Panc1 (cell line): ENCODE measurements around the gene NCK2. TPM values are rescaled to one million over a fixed set of nuclear protein-coding genes. Genes with fewer than 3 reads are reported as not detected.

Experiments used
- ATAC-seq: fragments of 200-7000 bp; cut with Tn5 transposase; 2 replicates; pipeline ENCODE4 v1.9.1; 2020; ENCODE audit warnings: mild to moderate bottlenecking, moderate library complexity
- BruUV-seq: library from RNA; stranded (reverse); fragments of 400-500 nt; replicated peaks from 2 replicates; lab custom pipeline; 2021; lab: Mats Ljungman, UMichigan
- CTCF ChIA-PET: fragments of 300-600 bp; sonication (Branson Sonifier 250); formaldehyde crosslinking; loops from one replicate; lab custom pipeline; 2022; ENCODE audit warnings: antibody characterized with exemption; lab: Charles Lee
- POLR2A ChIA-PET: fragments of 300-600 bp; sonication (Branson Sonifier 250); formaldehyde crosslinking; loops from one replicate; lab custom pipeline; 2022; ENCODE audit warnings: antibody characterized with exemption; lab: Charles Lee
- DNase-seq: peaks from one replicate; pipeline ENCODE4 v3.0.0-alpha.2; 2010; ENCODE audit warnings: low read depth, low spot score
- H3K27ac ChIP-seq: 2 replicates; pipeline ENCODE4 v1.5.1; 2011; ENCODE audit warnings: mild to moderate bottlenecking, low read length, inconsistent platforms
- H3K27me3 ChIP-seq: fragments of 200-500 bp; sonication (Bioruptor generic); 2 replicates; pipeline ENCODE4 v1.6.0; 2014; ENCODE audit warnings: low read length, inconsistent platforms; ENCODE audit not compliant: control insufficient read depth, insufficient read depth
- H3K36me3 ChIP-seq: fragments of 200-500 bp; sonication (Bioruptor generic); 2 replicates; pipeline ENCODE4 v1.5.1; 2014; ENCODE audit warnings: inconsistent platforms, mild to moderate bottlenecking, low read length, moderate library complexity; ENCODE audit not compliant: control insufficient read depth, insufficient read depth
- H3K4me1 ChIP-seq: 2 replicates; pipeline ENCODE4 v1.5.1; 2011; ENCODE audit warnings: inconsistent platforms, mild to moderate bottlenecking, low read length, moderate library complexity; ENCODE audit not compliant: control insufficient read depth, insufficient read depth
- H3K4me3 ChIP-seq, 2 experiments: 2 replicates each; pipeline ENCODE4 v1.5.1; 2011 to 2012; ENCODE audit warnings: low read depth in 2 of 2, low read length in 2 of 2, mild to moderate bottlenecking in 2 of 2, inconsistent platforms in 1 of 2, moderate library complexity in 1 of 2
- H3K9me3 ChIP-seq: fragments of 200-500 bp; sonication (Bioruptor generic); 2 replicates; pipeline ENCODE4 v1.5.1; 2014; ENCODE audit warnings: low read depth, mild to moderate bottlenecking, inconsistent platforms, low read length, moderate library complexity; ENCODE audit not compliant: control insufficient read depth, insufficient read depth
- CTCF ChIP-seq: fragments of 450-650 bp; IDR thresholded peaks from 2 replicates; pipeline ENCODE4 v1.5.1; 2017; ENCODE audit warnings: mild to moderate bottlenecking
- POLR2AphosphoS5 ChIP-seq: IDR thresholded peaks from 2 replicates; pipeline ENCODE4 v1.6.1; 2012; ENCODE audit warnings: mild to moderate bottlenecking, low read depth, low read length, moderate library complexity
- SIN3A ChIP-seq: IDR thresholded peaks from 2 replicates; pipeline ENCODE4 v1.6.1; 2012; ENCODE audit warnings: low read depth, mild to moderate bottlenecking, low read length, moderate library complexity, borderline replicate concordance; ENCODE audit not compliant: insufficient read depth
- TCF7L2 ChIP-seq: IDR thresholded peaks from 2 replicates; pipeline ENCODE4 v1.6.1; 2011; ENCODE audit warnings: mild to moderate bottlenecking, low read depth, low read length, inconsistent platforms
- in situ Hi-C: cut with HindIII; loops from 2 replicates; pipeline ENCODE4 v1.10.0; 2016; ENCODE audit warnings: low sequenced_read_pairs, low pct_unique_long_range_greater_than_20kb
- intact Hi-C: fragments of 100-400 bp; cut with micrococcal nuclease; formaldehyde crosslinking; loops from one replicate; pipeline ENCODE4 v1.10.0; 2022; ENCODE audit not compliant: unreplicated experiment
- total RNA-seq: library from RNA; stranded (reverse); gene quantifications from one replicate; pipeline ENCODE4 v1.2.1, GENCODE V29; 2021; ENCODE audit not compliant: unreplicated experiment
- TF ChIP-seq, protein P1 (sequence below), 2 experiments: IDR thresholded peaks; 2 replicates each; pipeline ENCODE4 v1.6.1; 2011 to 2012; ENCODE audit warnings: low read depth in 2 of 2, control low read depth in 1 of 2, low read length in 1 of 2, mild to moderate bottlenecking in 1 of 2, moderate library complexity in 1 of 2; ENCODE audit not compliant: insufficient read depth in 1 of 2

The NCK2 gene
- total RNA-seq, 1 experiment from 2014 or later, result 60.7 TPM

GRCh38 chr2:105879803-105880300 is 135.1 kb downstream of the NCK2 start:
- CTCF ChIA-PET, result no interaction called here
- H3K27ac ChIP-seq, result no peak overlapping the region
- TF ChIP-seq TCF7L2, result no peak
- no peak for TF ChIP-seq POLR2AphosphoS5
- TF ChIP-seq, protein P1, sequence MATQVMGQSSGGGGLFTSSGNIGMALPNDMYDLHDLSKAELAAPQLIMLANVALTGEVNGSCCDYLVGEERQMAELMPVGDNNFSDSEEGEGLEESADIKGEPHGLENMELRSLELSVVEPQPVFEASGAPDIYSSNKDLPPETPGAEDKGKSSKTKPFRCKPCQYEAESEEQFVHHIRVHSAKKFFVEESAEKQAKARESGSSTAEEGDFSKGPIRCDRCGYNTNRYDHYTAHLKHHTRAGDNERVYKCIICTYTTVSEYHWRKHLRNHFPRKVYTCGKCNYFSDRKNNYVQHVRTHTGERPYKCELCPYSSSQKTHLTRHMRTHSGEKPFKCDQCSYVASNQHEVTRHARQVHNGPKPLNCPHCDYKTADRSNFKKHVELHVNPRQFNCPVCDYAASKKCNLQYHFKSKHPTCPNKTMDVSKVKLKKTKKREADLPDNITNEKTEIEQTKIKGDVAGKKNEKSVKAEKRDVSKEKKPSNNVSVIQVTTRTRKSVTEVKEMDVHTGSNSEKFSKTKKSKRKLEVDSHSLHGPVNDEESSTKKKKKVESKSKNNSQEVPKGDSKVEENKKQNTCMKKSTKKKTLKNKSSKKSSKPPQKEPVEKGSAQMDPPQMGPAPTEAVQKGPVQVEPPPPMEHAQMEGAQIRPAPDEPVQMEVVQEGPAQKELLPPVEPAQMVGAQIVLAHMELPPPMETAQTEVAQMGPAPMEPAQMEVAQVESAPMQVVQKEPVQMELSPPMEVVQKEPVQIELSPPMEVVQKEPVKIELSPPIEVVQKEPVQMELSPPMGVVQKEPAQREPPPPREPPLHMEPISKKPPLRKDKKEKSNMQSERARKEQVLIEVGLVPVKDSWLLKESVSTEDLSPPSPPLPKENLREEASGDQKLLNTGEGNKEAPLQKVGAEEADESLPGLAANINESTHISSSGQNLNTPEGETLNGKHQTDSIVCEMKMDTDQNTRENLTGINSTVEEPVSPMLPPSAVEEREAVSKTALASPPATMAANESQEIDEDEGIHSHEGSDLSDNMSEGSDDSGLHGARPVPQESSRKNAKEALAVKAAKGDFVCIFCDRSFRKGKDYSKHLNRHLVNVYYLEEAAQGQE (IDR thresholded peaks at IDR 0.05; ENCODE audit: insufficient read depth in 1 of 2, low read depth in 2 of 2, low read length in 1 of 2), result no peak
- no peak for TF ChIP-seq SIN3A
- TF ChIP-seq CTCF, result no peak
- POLR2A ChIA-PET, result no interaction called here
- intact Hi-C loops, result no loop called here
- H3K27me3 ChIP-seq, result no peaks in the 10 kb centered on the region
- H3K4me1 ChIP-seq, result no peaks in the 10 kb centered on the region
- BruUV-seq, result no TSS peak
- in situ Hi-C loops, result no loop called here
- H3K9me3 ChIP-seq, result no peaks in the 10 kb centered on the region
- ATAC-seq (no peak), DNase-seq (no peak)
- no peak overlapping the region for H3K4me3 ChIP-seq
- H3K36me3 ChIP-seq, result no peaks in the 10 kb centered on the region

GRCh38 chr2:105880637-105881036 is 135.9 kb downstream of the NCK2 start:
- CTCF ChIA-PET, result no interaction called here
- no peak overlapping the region for H3K27ac ChIP-seq

More at GRCh38 chr2:105880637-105881036, 135.9 kb downstream of the NCK2 start:
- Histone ChIP-seq H3K9me3 (no peaks in the 10 kb centered on the region), H3K36me3 (no peaks in the 10 kb centered on the region), H3K4me1 (no peaks in the 10 kb centered on the region), H3K27me3 (no peaks in the 10 kb centered on the region), H3K4me3 (no peak overlapping the region)
- POLR2A ChIA-PET, result no interaction called here
- DNase-seq, result no peak
- ATAC-seq, result no peak
- in situ Hi-C loops, result no loop called here
- no TSS peak for BruUV-seq
- TF ChIP-seq SIN3A (no peak), TCF7L2 (no peak), POLR2AphosphoS5 (no peak), CTCF (no peak)
- TF ChIP-seq, protein P1 (IDR thresholded peaks at IDR 0.05; ENCODE audit: insufficient read depth in 1 of 2, low read depth in 2 of 2, low read length in 1 of 2), result no peak
- intact Hi-C loops, result no loop called here
